HG03064 (cell line): ENCODE results near the gene BASP1.
A peak's percentile ranks its signal among the peaks of the same experiment; 100 is the strongest.
"Not testable (repeated sequence)": the region's sequence is repeated elsewhere in the genome, so short reads cannot be mapped to it uniquely, and the experiment has no call there.

Experiments used
- ATAC-seq: cut with Tn5 transposase; IDR thresholded peaks from one replicate; pipeline ENCODE4 v1.9.1; 2021; ENCODE audit warnings: low read depth; ENCODE audit not compliant: unreplicated experiment

BASP1 gene

DNA sequence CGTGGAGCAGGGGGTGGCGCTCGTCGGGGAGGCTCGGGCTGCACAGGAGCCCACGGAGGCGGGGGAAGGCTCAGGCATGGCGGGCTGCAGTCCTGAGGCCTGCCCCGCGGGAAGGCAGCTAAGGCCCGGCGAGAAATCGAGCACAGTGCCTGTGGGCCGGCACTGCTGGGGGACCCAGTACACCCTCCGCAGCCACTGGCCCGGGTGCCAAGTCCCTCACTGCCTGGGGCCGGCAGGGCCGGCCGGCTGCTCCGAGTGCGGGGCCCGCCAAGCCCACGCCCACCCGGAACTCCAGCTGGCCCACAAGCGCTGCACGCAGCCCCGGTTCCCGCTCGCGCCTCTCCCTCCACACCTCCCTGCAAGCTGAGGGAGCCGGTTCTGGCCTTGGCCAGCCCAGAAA is 94.4 kb downstream of the BASP1 start:
- ATAC-seq, result not testable (repeated sequence)

DNA sequence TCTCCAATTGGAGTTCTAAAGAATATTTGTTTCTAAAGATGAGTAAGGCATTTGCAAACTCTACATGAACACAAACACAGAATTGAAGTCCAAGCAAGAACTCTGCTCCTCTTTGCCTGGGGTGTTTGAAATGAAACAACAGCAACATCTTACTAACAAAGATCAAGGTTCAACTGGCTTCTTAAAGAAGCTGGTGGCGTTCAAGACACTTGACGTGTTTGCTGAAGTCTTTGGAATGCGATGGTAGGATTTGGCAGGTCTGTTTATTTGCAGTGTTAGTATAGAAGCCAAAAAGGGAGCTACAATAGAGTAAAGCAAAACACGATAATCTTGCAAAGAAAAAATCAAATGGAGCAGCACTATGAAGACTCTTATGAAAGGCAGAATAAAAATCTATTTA is 94.9 kb downstream of the BASP1 start:
- ATAC-seq, result no peak

DNA sequence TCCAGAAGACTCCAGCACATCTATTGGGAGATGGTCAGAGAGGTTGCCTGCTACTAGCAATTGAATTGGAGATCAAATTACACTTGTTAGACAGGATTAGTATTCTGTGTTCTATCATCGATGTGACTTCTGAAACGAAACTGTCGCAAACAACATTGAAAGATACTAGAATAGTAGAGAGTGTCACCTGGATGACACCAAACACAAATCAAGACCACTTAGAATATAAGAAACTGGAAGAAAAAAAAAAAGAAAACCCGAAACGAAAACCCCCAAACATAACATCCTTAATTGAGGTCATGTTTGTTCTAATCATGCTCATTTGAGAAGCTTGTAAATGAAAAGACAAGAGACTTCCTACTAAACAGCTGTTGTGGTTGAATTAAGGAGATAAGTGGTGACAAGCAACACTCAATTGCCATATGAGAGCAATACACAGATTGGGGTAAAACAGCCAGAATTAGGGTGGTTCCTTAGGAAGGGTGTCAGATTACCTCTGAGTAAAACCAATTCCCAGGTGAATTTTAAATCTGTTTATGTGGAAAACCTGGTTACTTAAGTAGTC is 97.6 kb downstream of the BASP1 start:
- peak; percentile 27 for ATAC-seq

DNA sequence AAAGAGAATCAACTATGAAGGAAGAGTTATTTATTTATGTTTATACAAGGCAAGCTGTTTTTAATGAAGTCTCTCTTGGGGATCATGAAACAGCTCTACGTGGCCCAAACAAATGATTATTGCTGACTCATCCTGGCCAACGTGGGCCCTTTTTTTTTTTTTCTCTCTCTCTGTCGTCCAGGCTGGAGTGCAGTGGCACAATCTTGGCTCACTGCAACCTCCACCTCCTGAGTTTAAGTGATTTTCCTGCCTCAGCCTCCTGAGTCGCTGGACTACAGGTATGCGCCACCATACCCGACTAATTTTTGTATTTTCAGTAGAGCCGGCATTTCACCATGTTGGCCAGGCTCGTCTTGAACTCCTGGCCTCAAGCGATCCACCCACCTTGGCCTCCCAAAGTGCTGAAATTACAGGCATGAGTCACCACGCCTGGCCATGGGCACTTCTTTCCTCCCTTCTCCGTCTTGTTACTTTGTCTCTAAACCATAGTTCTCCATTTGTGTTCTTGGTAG is 98.3 kb downstream of the BASP1 start:
- ATAC-seq, result no peak

GRCh38 chr5:17316970-17317459 is 99.6 kb downstream of the BASP1 start:
- ATAC-seq, result peak; percentile 71

DNA sequence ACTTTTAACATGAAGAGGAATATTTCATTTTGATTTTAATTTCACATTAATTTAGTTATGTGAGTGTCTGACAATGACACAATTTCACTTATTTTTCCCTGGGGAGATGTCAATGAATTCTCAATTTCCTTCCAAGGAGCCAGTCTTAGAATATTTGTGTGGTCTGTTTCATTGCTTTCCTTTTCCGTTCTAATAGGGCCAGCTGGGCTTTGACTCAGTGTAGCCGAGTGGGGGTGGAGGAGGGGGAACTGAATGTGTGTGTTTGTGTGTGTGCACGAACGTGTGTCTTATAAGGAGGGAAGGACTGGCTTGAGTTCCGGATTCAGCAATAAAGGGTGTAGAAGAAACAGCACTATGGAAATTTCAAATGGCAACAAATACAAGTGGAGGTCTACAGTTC is 100.0 kb downstream of the BASP1 start:
- ATAC-seq, result peak; percentile 52

DNA sequence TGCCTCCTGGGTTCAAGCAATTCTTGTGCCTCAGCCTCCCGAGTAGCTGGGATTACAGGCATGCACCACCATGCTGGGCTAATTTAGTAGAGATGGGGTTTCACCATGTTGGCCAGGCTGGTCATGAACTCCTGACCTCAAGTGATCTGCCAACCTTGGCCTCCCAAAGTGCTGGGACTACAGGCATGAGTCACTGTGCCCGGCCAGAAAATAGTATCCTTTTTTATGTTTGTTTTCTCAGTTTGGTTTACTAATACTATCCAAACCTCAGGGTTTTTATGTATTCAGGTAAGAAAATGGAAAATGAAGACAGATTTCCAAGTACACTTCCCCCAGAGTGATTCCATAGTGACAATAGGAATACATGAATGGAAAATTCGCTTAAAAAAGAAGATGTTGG is 101.7 kb downstream of the BASP1 start:
- ATAC-seq, result not testable (repeated sequence)

DNA sequence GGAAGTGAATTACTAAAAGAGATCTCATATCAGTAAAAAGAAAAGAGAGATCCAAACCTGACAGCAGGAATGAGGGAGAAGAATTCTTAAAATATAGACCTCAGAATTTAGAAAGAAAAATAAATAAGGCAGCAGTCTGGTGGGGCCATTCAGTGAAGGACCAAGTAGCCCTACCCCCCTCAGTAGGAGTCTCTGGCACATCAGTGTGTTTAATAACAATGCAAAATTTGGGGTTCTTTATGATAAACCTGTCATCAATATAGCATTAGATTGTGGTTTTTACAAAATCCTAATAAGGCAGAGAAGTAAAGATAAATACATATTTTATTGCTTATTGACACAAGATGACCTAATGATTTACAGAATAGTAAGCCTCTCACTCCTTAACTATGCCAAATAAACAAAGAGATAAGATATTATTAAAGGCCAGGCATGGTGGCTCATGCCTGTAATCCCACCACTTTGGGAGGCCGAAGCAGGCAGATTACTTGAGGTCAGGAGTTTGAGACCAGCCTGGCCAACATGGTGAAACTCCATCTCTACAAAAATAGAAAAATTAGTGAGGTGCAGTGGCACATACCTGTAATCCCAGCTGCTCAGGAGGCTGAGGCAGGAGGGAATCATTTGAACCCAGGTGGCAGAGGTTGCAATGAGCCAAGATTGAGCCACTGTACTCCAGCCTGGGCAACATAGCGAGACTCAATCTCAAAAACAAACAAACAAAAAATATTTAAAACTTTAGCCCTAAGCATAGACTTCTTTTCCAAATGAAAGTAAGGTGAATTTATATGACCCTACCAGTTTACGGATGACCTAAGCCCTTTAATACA is 108.6 kb downstream of the BASP1 start:
- ATAC-seq, result no peak
